ENCODE results near the gene ADIPOR2. TPM values are rescaled to one million over a fixed set of nuclear protein-coding genes. Genes with fewer than 3 reads are reported as not detected.
"Not testable (repeated sequence)": the region's sequence is repeated elsewhere in the genome, so short reads cannot be mapped to it uniquely, and the experiment has no call there.

The ADIPOR2 gene
- total RNA-seq, 1 experiment from 2014 or later = 58.5 TPM

DNA sequence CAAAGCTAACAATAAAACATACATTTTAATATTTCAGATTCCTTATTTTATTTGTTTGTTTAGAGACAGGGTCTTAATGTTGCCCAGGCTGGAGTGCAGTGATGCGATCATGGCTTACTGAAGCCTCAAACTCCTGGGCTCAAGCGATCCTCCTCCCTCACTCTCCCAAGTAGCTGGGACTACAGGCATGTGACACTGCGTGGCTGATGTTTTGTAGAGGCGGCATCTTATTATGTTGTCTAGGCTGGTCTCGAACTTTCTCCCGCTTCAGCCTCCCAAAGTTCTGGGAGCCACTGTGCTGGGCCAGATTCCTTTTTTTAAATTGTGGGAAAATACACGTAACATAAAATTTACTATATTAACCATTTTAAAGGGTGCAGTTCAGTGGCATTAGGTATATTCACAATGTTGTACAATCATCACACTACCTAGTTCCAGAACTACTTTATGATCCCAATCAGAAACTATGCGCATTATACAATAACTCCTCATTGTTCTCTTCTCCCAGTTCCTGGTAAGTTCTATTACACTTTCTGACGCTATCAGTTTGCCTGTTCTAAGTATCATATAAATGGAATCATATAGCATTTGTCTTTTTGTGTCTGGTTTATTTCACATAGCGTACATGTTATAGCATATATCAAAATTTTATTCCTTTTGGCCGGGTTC lies 40.3 kb downstream of the ADIPOR2 start:
- Mint-ChIP-seq H3K9me3 (ENCODE audit: unreplicated experiment) (no peaks in the 10 kb centered on the region), H3K27ac (ENCODE audit: low read depth, unreplicated experiment) (no peak overlapping the region), H3K36me3 (ENCODE audit: insufficient read depth, unreplicated experiment) (no peaks in the 10 kb centered on the region), H3K4me3 (ENCODE audit: unreplicated experiment) (no peak overlapping the region), H3K4me1 (ENCODE audit: insufficient read depth, unreplicated experiment) (peaks cover 5% of the 10 kb centered on the region), H3K27me3 (ENCODE audit: insufficient read depth, unreplicated experiment) (no peaks in the 10 kb centered on the region)
- TF ChIP-seq, protein P1, sequence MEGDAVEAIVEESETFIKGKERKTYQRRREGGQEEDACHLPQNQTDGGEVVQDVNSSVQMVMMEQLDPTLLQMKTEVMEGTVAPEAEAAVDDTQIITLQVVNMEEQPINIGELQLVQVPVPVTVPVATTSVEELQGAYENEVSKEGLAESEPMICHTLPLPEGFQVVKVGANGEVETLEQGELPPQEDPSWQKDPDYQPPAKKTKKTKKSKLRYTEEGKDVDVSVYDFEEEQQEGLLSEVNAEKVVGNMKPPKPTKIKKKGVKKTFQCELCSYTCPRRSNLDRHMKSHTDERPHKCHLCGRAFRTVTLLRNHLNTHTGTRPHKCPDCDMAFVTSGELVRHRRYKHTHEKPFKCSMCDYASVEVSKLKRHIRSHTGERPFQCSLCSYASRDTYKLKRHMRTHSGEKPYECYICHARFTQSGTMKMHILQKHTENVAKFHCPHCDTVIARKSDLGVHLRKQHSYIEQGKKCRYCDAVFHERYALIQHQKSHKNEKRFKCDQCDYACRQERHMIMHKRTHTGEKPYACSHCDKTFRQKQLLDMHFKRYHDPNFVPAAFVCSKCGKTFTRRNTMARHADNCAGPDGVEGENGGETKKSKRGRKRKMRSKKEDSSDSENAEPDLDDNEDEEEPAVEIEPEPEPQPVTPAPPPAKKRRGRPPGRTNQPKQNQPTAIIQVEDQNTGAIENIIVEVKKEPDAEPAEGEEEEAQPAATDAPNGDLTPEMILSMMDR (IDR thresholded peaks at IDR 0.05; ENCODE audit: unreplicated experiment) = no peak
- DNase-seq (ENCODE audit: unreplicated experiment) = no peak
- ChIA-PET CTCF (interaction anchor here (0.6 to 1.0 kb wide), 4 partner anchors 12 to 96 kb away, joined by 3 read pairs; no protein-coding TSS in a partner anchor), POLR2A (interaction anchor here (0.8 to 0.9 kb wide), 2 partner anchors 59 to 469 kb away, joined by 3 read pairs; no protein-coding TSS in a partner anchor)
- intact Hi-C loops (cut with micrococcal nuclease) = no loop called here
- no TSS peak for BruUV-seq (replicated peaks)

DNA sequence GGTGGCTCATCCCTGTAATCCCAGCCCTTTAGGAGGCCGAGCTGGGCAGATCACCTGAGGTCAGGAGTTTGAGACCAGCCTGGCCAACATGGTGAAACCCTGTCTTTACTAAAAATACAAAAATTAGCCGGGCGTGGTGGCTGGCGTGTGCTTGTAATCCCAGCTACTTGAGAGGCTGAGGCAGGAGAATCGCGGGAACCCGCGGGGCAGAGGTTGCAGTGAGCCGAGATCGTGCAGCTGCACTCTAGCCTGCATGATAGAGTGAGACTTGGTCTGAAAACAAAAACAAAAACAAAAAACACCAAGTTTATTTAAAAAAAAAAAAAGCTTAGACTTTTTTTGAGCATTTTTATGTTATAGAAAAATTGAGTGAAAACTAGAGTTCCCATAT lies 40.8 kb downstream of the ADIPOR2 start:
- BruUV-seq (replicated peaks); DNase-seq (ENCODE audit: unreplicated experiment); intact Hi-C loops (cut with micrococcal nuclease); H3K27me3 Mint-ChIP-seq (ENCODE audit: insufficient read depth, unreplicated experiment); H3K27ac Mint-ChIP-seq (ENCODE audit: low read depth, unreplicated experiment); H3K4me3 Mint-ChIP-seq (ENCODE audit: unreplicated experiment); H3K36me3 Mint-ChIP-seq (ENCODE audit: insufficient read depth, unreplicated experiment); H3K9me3 Mint-ChIP-seq (ENCODE audit: unreplicated experiment); H3K4me1 Mint-ChIP-seq (ENCODE audit: insufficient read depth, unreplicated experiment): not testable (repeated sequence)
- CTCF ChIA-PET = interaction anchor here (0.6 to 1.0 kb wide), 3 partner anchors 21 to 97 kb away, joined by 3 read pairs; no protein-coding TSS in a partner anchor
- POLR2A ChIA-PET = interaction anchor here (0.8 kb wide), 1 partner anchor 470 kb away, joined by 3 read pairs; no protein-coding TSS in a partner anchor

DNA sequence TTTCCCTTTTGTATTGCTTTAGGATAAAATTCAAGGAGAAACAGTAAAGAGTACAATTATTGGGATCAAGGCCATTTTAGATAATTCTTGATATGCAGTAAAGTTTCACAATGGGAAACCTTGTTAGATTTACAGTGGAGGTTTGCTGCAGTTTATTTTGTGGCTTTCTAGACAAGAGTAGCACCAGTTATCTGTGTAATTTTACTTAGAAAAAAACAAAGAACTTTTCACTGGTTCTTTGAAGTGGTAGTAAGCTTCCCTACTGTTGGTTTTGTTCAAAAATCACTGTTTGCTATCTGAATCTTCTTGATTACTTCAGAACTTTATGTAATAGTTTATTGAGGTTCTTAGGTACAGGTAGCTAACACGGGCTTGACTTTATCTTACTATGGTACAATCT lies 42.0 kb downstream of the ADIPOR2 start:
- H3K9me3 Mint-ChIP-seq (ENCODE audit: unreplicated experiment) = no peaks in the 10 kb centered on the region
- H3K4me3 Mint-ChIP-seq (ENCODE audit: unreplicated experiment) = no peak overlapping the region
- BruUV-seq (replicated peaks) = no TSS peak
- DNase-seq (ENCODE audit: unreplicated experiment) = no peak
- no peaks in the 10 kb centered on the region for H3K27me3 Mint-ChIP-seq (ENCODE audit: insufficient read depth, unreplicated experiment)
- no peaks in the 10 kb centered on the region for H3K36me3 Mint-ChIP-seq (ENCODE audit: insufficient read depth, unreplicated experiment)
- H3K27ac Mint-ChIP-seq (ENCODE audit: low read depth, unreplicated experiment) = no peak overlapping the region
- intact Hi-C loops (cut with micrococcal nuclease) = no loop called here
- TF ChIP-seq, protein P1 (IDR thresholded peaks at IDR 0.05; ENCODE audit: unreplicated experiment) = no peak
- CTCF ChIA-PET = no interaction called here
- POLR2A ChIA-PET = interaction anchor here (0.9 kb wide), 1 partner anchor 10 kb away, joined by 3 read pairs; no protein-coding TSS in a partner anchor
- H3K4me1 Mint-ChIP-seq (ENCODE audit: insufficient read depth, unreplicated experiment) = no peaks in the 10 kb centered on the region

DNA sequence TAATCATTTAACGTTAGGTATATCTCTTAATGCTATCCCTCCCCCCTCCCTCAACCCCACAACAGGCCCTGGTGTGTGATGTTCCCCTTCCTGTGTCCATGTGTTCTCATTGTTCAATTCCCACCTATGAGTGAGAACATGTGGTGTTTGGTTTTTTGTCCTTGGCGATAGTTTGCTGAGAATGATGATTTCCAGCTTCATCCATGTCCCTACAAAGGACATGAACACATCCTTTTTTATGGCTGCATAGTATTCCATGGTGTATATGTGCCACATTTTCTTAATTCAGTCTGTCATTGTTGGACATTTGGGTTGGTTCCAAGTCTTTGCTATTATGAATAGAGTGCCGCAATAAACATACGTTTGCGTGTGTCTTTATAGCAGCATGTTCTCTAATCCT lies 42.8 kb downstream of the ADIPOR2 start:
- POLR2A ChIA-PET; H3K36me3 Mint-ChIP-seq (ENCODE audit: insufficient read depth, unreplicated experiment); intact Hi-C loops (cut with micrococcal nuclease): not testable (repeated sequence)

DNA sequence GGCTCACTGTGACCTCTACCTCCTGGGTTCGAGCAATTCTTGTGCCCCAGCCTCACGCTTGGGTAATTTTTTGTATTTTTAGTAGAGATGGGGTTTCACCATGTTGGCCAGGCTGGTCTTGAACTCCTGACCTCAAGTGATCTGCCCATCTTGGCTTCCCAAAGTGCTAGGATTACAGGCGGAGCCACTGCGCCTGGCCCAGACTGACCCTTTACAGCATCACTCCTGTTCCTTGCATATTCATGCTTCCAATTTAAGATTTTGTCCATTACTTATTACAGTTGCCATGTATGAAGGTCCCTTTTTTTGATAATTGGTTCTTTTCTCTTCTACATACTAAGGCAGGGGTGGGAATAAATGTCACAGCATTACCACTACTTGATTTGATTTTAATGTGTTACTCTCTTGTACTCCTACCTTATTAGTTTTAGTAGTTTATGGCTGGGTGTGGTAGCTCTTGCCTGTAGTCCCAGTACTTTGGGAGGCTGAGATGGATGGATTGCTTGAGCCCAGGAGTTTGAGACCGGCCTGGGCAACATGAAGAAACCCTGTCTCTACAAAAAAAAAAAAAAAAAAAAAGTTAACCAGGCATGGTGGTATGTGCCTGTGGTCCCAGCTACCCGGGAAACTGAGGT lies 46.9 kb downstream of the ADIPOR2 start:
- TF ChIP-seq, protein P1 (IDR thresholded peaks at IDR 0.05; ENCODE audit: unreplicated experiment) = no peak
- H3K4me1 Mint-ChIP-seq (ENCODE audit: insufficient read depth, unreplicated experiment) = peaks cover 18% of the 10 kb centered on the region
- no peaks in the 10 kb centered on the region for H3K9me3 Mint-ChIP-seq (ENCODE audit: unreplicated experiment)
- ChIA-PET POLR2A (no interaction called here), CTCF (no interaction called here)
- no peak for DNase-seq (ENCODE audit: unreplicated experiment)
- no peaks in the 10 kb centered on the region for H3K27me3 Mint-ChIP-seq (ENCODE audit: insufficient read depth, unreplicated experiment)
- intact Hi-C loops (cut with micrococcal nuclease) = no loop called here
- no TSS peak for BruUV-seq (replicated peaks)
- no peaks in the 10 kb centered on the region for H3K36me3 Mint-ChIP-seq (ENCODE audit: insufficient read depth, unreplicated experiment)
- H3K27ac Mint-ChIP-seq (ENCODE audit: low read depth, unreplicated experiment) = no peak overlapping the region
- H3K4me3 Mint-ChIP-seq (ENCODE audit: unreplicated experiment) = no peak overlapping the region

More for the DNA sequence above, 42.8 kb downstream of the ADIPOR2 start:
- H3K4me3 Mint-ChIP-seq (ENCODE audit: unreplicated experiment); H3K4me1 Mint-ChIP-seq (ENCODE audit: insufficient read depth, unreplicated experiment); CTCF ChIA-PET; DNase-seq (ENCODE audit: unreplicated experiment); H3K27ac Mint-ChIP-seq (ENCODE audit: low read depth, unreplicated experiment); BruUV-seq (replicated peaks); H3K27me3 Mint-ChIP-seq (ENCODE audit: insufficient read depth, unreplicated experiment); H3K9me3 Mint-ChIP-seq (ENCODE audit: unreplicated experiment): not testable (repeated sequence)
